Retinal pigment epithelial cell (primary cell): ENCODE data around the gene WDR45B.

Source experiments
- DNase-seq: peaks from one replicate; pipeline ENCODE4 v3.0.0-alpha.2; 2010; ENCODE audit warnings: low read depth
- H3K4me3 ChIP-seq: 2 replicates; pipeline ENCODE4 v1.5.1; 2011; ENCODE audit warnings: mild to moderate bottlenecking, low read length, control low read depth, moderate library complexity
- TF ChIP-seq, protein P1 (sequence below): conservative IDR thresholded peaks from 2 replicates; pipeline ENCODE4 v1.5.1; 2011; ENCODE audit warnings: low read depth, low read length, control low read depth, inconsistent platforms

WDR45B gene

DNA sequence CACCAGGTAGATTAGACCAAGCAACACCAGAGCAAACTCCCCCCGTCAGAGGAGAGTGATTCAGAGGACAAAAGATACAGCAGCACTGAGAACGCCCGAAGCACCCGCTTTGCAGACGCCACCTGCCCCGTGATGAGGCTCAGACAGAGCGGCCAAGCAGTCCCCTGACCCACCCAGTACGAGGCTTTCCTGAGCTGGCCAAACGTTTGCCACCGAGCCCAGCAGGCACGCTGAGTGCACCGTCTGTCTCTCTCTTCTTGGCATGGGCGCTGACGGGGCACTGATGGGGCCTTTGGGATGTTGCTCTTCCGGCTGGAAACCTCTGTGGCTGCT is 19.4 kb upstream of the WDR45B start:
- TF ChIP-seq, protein P1, sequence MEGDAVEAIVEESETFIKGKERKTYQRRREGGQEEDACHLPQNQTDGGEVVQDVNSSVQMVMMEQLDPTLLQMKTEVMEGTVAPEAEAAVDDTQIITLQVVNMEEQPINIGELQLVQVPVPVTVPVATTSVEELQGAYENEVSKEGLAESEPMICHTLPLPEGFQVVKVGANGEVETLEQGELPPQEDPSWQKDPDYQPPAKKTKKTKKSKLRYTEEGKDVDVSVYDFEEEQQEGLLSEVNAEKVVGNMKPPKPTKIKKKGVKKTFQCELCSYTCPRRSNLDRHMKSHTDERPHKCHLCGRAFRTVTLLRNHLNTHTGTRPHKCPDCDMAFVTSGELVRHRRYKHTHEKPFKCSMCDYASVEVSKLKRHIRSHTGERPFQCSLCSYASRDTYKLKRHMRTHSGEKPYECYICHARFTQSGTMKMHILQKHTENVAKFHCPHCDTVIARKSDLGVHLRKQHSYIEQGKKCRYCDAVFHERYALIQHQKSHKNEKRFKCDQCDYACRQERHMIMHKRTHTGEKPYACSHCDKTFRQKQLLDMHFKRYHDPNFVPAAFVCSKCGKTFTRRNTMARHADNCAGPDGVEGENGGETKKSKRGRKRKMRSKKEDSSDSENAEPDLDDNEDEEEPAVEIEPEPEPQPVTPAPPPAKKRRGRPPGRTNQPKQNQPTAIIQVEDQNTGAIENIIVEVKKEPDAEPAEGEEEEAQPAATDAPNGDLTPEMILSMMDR, result no peak
- DNase-seq, result no peak
- no peak overlapping the region for H3K4me3 ChIP-seq

DNA sequence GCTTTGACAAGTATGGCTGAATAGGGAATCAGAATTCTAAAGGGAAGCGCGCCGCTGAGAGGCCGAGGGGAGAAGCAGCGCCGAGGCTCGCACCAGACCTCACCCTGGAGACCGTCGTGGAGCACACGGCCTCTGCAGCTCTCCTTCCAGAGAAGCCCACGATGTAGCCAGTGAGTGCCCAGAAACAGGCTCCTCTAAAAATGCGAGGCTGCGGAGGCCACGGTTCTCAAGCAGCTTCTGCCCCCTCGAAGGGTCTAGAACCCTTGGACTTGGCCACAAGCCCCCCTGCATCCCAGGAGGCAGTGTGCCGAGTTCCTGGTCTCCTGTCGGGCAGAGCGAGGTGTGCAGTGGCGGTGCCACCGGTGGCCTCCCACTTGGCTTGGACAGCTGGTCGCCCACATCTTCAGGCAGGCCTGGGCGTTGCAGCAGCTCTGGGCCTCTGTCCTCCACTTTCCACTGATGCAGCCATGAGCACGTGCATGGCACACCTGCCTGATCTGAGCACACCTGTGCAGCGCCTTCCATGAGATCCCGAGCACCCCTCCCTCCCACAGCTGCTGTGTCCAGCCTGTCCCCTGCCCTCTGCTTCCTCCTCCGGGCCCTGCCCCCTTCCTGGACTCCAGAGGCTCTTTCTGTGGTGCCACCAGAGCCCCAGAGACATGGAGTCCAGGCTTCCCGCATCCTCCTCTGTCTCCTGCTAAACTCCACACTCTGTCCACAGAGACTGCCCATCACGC is 18.9 kb upstream of the WDR45B start:
- TF ChIP-seq, protein P1, result no peak
- no peak for DNase-seq
- no peak overlapping the region for H3K4me3 ChIP-seq

DNA sequence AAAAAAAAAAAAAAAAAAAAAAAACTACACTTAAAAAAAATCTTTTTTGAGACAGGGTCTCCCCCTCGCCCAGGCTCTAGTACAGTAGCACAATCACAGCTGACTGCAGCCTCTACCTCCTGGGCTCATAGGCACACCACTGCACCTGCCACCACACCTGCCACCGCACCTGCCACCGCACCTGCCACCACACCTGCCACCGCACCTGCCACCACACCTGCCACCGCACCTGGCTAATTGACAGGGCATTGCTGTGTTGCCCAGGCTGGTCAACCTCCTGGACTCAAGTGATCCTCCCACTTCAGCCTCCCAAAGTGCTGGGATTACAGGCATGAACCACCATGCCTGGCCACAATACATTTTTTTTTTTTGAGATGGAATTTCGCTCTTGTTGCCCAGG is 17.6 kb upstream of the WDR45B start:
- DNase-seq, result no peak
- H3K4me3 ChIP-seq, result no peak overlapping the region
- TF ChIP-seq, protein P1, result no peak

DNA sequence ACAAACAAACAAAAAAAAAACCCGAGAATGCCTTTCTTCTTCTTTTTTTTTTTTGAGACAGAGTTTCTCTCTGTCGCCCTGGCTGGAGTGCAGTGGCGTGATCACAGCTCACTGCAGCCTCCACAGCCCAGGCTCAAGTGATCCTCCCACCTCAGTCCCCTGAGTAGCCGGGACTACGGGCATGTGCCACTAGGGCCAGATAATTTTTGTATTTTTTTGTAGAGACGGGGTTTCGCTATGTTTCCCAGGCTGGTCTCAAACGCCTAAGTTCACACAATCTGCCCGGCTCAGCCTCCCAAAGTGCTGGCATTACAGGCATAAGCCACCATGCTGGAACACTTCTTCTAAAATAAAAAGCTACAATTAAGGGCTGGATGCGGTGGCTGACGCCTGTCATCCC is 17.0 kb upstream of the WDR45B start:
- H3K4me3 ChIP-seq, result no peak overlapping the region
- no peak for DNase-seq
- TF ChIP-seq, protein P1, result no peak

DNA sequence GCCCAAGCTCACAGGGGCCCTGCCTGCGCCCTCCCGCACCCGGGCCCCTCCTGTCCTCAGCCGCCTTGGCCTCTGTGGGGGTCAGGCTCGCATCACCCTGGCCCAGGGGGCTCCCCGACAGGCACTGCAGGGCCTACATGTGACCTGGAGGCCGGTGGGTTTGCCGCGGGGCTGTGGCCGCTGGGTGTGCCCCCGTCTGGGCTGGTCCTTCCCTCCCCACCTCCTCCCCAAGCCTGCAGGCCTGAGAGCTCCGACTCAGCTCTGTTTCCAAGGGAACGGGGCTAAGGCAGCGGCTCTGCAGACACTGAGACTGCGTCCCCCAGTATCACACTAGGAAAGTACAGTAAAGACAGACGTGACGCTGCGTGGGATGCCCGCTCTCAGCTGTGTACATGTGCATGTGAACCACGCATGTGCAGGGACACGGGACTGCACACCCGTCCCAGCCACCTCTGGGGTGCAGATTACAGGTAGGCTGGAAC is 16.5 kb upstream of the WDR45B start:
- H3K4me3 ChIP-seq, result no peak overlapping the region
- no peak for DNase-seq
- TF ChIP-seq, protein P1, result no peak

DNA sequence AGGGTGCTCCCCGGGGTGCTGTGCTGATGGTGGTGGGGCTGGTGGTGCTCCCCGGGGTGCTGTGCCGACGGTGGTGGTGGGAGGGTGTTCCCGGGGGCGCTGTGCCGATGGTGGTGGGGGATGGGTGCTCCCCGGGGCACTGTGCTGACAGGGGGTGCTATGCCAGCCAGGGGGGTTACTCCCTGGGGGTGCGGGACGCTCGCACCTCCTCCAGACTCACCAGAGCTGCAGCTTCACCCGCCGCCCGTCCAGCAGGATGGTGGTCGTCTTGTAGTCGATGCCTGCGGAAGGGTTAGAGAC is 16.0 kb upstream of the WDR45B start:
- TF ChIP-seq, protein P1, result no peak
- H3K4me3 ChIP-seq, result no peak overlapping the region
- no peak for DNase-seq
